ENCODE measurements around the gene SLITRK5.

SLITRK5 gene

DNA sequence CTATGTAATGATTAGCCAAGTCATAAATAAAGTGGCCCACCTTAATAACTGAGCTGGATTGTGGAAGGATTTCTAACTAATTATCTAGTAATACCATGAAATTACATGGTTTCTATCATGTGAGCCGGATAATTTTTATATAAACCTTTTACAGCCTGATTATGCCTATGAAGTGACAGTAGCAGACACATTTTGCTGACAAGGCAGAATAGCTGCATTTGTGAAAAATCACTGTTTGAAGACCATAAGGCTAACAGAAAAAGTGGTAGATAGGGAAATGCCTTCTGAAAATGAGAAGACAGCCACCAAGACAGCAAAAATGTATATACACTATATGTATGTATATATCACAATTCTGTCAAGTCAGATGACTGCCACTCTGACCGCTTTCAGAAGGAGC is 27.1 kb downstream of the SLITRK5 start:
- in situ Hi-C loops (cut with MboI; ENCODE audit: low sequenced_read_pairs), result no loop called here

DNA sequence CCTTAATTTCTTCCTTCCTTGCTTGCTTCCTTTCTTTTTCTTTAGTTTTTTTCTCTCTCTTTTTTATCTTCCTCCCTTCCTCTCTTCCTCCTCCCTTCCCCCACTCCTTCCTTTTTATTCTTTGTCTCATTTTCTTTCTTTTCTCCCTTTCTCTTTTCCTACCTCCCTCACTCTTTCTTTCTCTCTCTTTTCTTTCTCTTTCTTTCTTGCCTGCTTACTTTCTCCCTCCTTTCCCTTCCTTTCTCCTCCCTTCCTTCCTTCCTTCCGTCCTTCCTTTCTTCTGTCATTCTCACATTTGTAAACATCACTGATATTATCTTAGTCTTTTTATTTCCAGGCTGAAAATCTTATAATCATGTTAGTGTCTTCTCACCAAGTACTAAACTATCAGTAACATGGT is 38.8 kb downstream of the SLITRK5 start:
- in situ Hi-C loops (cut with MboI; ENCODE audit: low sequenced_read_pairs), result no loop called here

DNA sequence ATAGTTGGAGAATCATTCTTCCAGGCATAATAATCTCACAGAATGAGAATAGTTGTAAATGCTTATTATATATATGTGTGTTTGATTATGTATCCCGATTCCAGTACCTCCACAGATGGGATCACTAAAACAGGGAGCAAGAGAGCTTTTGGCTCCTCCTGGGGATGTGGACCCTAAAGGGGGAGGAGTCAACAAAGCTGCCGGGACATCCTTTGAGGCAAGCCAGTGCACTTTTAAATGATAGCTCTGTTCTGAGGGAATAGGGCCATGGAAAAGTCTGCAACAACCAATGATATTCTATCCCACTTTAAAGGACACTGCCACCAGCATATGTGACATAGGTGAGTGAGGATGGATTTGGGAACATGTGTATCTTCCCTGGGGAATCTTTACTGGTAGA is 40.8 kb downstream of the SLITRK5 start:
- in situ Hi-C loops (cut with MboI; ENCODE audit: low sequenced_read_pairs), result no loop called here

All from HL-60/S4 treated with phorbol 12-myristate 13-acetate at 8.2 ng/mL for 4 days and 3 days (cell line).